Calu3 (cell line): ENCODE results near the gene SERGEF. TPM values are rescaled to one million over a fixed set of nuclear protein-coding genes. Genes with fewer than 3 reads are reported as not detected.

Experiments
- BruUV-seq: library from RNA; stranded (reverse); fragments of 400-500 nt; replicated peaks from 2 replicates; lab custom pipeline; 2021; lab: Mats Ljungman, UMichigan
- CTCF ChIA-PET: fragments of 300-600 bp; sonication (Branson Sonifier 250); formaldehyde crosslinking; loops from one replicate; lab custom pipeline; 2022; ENCODE audit warnings: antibody characterized with exemption; lab: Charles Lee
- DNase-seq: peaks from one replicate; pipeline ENCODE4 v3.0.0; 2022
- H3K27ac Mint-ChIP-seq: one replicate; pipeline ENCODE4 v1.8.0; 2022; ENCODE audit warnings: mixed read lengths; ENCODE audit not compliant: unreplicated experiment
- H3K27me3 Mint-ChIP-seq: one replicate; pipeline ENCODE4 v1.8.0; 2022; ENCODE audit warnings: mixed read lengths; ENCODE audit not compliant: unreplicated experiment
- H3K36me3 Mint-ChIP-seq: one replicate; pipeline ENCODE4 v1.8.0; 2022; ENCODE audit warnings: mild to moderate bottlenecking, moderate library complexity, mixed read lengths; ENCODE audit not compliant: insufficient read depth, unreplicated experiment
- H3K4me1 Mint-ChIP-seq: one replicate; pipeline ENCODE4 v1.8.0; 2022; ENCODE audit warnings: mild to moderate bottlenecking, low read depth, mixed read lengths; ENCODE audit not compliant: unreplicated experiment
- H3K4me3 Mint-ChIP-seq: one replicate; pipeline ENCODE4 v1.8.0; 2022; ENCODE audit warnings: mild to moderate bottlenecking, low read depth, moderate library complexity, mixed read lengths; ENCODE audit not compliant: unreplicated experiment
- H3K9me3 Mint-ChIP-seq: one replicate; pipeline ENCODE4 v1.8.0; 2022; ENCODE audit warnings: low read depth, mixed read lengths; ENCODE audit not compliant: unreplicated experiment
- CTCF ChIP-seq: fragments of 200-600 bp; IDR thresholded peaks from one replicate; pipeline ENCODE4 v1.8.0; 2022; ENCODE audit warnings: antibody characterized with exemption; ENCODE audit not compliant: unreplicated experiment
- intact Hi-C: fragments of 100-400 bp; cut with micrococcal nuclease; formaldehyde crosslinking; loops from one replicate; pipeline ENCODE4 v1.10.0; 2022; ENCODE audit not compliant: unreplicated experiment
- total RNA-seq: library from RNA; stranded (reverse); gene quantifications from 2 replicates; pipeline ENCODE4 v1.2.3, GENCODE V29; 2022

Gene SERGEF
- total RNA-seq, 1 experiment from 2014 or later = 28.1 TPM

GRCh38 chr11:17810746-17811145 is 202.1 kb downstream of the SERGEF start:
- Mint-ChIP-seq H3K4me3 (no peak overlapping the region), H3K4me1 (no peaks in the 10 kb centered on the region), H3K27ac (no peak overlapping the region), H3K9me3 (peaks cover 2% of the 10 kb centered on the region), H3K27me3 (no peaks in the 10 kb centered on the region), H3K36me3 (no peaks in the 10 kb centered on the region)
- BruUV-seq = no TSS peak
- no peak for DNase-seq
- CTCF ChIA-PET = interaction anchor here (0.7 kb wide), 1 partner anchor 162 kb away, joined by 3 read pairs; no protein-coding TSS in a partner anchor
- no peak for TF ChIP-seq CTCF
- intact Hi-C loops = no loop called here

DNA sequence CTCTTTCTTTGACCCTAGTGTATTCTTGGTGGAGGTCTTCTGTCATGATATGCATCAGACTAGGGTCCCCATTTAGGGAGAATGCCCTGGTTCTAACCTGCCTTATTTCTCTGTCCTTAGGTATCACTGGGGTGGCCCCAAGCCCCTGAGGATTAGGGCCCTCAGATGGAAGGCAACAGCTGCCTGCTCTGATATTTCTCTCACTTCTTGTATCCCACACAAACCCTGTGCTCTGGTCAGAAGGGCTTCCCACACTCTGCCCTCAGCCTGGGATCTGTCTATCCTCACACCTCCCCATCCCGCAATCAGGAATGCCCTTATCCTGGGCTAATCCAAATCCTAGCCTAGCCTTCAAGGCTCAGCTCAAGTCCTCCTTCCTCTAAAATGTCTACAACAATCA is 202.8 kb downstream of the SERGEF start:
- Mint-ChIP-seq H3K4me1 (no peaks in the 10 kb centered on the region), H3K27me3 (no peaks in the 10 kb centered on the region), H3K4me3 (no peak overlapping the region), H3K36me3 (no peaks in the 10 kb centered on the region), H3K9me3 (peaks cover 2% of the 10 kb centered on the region), H3K27ac (no peak overlapping the region)
- no TSS peak for BruUV-seq
- intact Hi-C loops = no loop called here
- TF ChIP-seq CTCF = no peak
- no peak for DNase-seq
- CTCF ChIA-PET = no interaction called here

GRCh38 chr11:17807034-17807433 is 205.8 kb downstream of the SERGEF start:
- CTCF ChIA-PET = interaction anchor here (0.6 kb wide), 1 partner anchor 39 kb away, joined by 3 read pairs; no protein-coding TSS in a partner anchor
- TF ChIP-seq CTCF = no peak
- BruUV-seq = no TSS peak
- DNase-seq = no peak
- H3K36me3 Mint-ChIP-seq = no peaks in the 10 kb centered on the region
- intact Hi-C loops = no loop called here
- H3K4me3 Mint-ChIP-seq = no peak overlapping the region
- no peak overlapping the region for H3K27ac Mint-ChIP-seq
- H3K9me3 Mint-ChIP-seq = peaks cover 2% of the 10 kb centered on the region
- no peaks in the 10 kb centered on the region for H3K27me3 Mint-ChIP-seq
- no peaks in the 10 kb centered on the region for H3K4me1 Mint-ChIP-seq

DNA sequence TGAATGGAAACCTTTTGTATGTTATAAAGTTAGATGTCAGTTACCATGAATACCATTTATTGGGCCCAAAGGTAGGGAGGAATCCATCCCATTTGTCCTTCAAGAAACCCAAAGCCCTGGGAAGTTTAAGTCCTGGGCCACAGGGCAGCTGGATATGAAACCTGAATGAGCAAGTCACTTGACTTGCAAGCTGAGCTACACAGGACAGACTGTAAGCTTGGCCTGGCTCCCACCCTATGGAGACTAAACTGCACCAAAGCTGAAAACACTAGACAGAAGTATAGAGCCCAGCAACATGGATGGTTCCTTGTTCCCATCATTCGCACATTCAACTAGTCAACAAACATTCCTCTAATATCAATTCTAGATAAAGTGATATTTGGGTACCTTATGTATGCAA is 207.0 kb downstream of the SERGEF start:
- no peaks in the 10 kb centered on the region for H3K4me1 Mint-ChIP-seq
- H3K9me3 Mint-ChIP-seq = peaks cover 2% of the 10 kb centered on the region
- CTCF ChIA-PET = no interaction called here
- H3K36me3 Mint-ChIP-seq = no peaks in the 10 kb centered on the region
- intact Hi-C loops = no loop called here
- no TSS peak for BruUV-seq
- no peak overlapping the region for H3K27ac Mint-ChIP-seq
- H3K27me3 Mint-ChIP-seq = no peaks in the 10 kb centered on the region
- DNase-seq = no peak
- H3K4me3 Mint-ChIP-seq = no peak overlapping the region
- TF ChIP-seq CTCF = no peak
